Stimulated activated CD4-positive, alpha-beta T cell treated with anti-CD3 and anti-CD28 coated beads, TNF-alpha, amount 100 ng/mL, for 4 hours (primary cell): ENCODE measurements around the gene RSPRY1.

Experiments
- DNase-seq, 3 experiments: peaks; one replicate each; pipeline ENCODE4 v3.0.0-alpha.2; 2020; ENCODE audit warnings: low read depth in 3 of 3

RSPRY1 gene

DNA sequence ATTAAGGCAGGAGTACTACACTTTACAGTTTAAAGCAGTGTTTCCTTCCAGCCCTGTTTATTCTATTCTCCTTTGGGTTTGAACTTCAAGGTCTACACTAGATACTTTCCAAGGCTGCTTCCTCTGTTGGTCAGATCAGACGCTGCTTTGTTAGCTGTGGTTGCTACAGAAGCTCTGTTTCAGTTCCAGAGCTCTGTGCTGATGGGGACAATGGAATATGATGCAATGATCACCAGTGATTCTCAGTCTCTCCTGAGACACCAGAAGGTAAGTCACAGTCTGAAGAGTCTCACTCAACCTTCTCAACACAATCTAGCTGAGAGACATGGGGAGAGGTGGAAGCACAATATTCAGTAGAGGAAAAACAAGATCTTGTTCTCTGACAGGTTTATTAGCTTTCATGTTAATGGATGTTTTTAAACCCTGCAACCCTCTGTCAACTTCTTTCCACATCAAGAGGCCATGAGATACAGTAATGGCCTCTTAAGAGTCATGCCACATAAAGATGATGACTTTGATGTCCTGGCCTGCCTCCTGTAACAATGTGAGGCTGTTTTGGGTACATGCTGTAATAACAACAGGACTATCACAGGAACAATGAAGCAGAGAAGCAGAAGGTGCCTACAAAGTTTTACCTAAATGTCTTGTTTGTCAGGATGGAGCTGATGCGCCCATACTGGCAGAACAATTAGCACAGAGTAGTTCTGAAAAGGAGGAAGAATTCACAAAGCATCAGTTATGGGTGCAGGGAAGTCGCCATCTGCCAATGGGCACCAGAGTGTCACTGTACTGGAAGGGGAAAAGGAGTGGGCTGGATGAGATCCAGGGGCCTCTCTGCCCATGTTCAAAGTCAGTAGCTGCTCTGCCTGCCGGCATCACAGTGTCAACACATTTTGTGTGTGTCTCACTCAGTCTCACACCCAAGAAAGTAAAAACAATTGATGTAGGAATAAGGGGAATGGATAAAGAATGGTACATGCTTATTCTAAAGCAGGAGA, 33.7 kb upstream of the RSPRY1 start:
- DNase-seq: no peak

DNA sequence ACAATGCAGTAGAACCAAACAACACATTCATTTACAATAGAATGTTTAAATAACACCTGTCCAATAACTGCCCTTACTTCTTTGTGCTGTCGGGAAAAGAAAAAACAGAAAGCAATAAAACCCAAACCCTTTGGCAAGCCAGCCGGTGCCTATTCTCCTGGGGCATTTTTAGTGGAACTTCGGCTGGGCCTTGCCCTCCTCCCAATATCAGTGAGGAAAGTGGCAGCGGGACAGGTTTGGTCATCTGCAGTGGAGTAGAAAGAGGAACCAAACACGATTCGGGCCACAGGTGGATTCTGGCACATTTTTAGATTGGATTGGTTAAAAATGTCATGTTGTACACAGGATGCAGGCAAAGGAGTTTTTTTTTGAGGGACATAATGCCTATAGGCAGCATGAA, 32.3 kb upstream of the RSPRY1 start:
- no peak for DNase-seq

DNA sequence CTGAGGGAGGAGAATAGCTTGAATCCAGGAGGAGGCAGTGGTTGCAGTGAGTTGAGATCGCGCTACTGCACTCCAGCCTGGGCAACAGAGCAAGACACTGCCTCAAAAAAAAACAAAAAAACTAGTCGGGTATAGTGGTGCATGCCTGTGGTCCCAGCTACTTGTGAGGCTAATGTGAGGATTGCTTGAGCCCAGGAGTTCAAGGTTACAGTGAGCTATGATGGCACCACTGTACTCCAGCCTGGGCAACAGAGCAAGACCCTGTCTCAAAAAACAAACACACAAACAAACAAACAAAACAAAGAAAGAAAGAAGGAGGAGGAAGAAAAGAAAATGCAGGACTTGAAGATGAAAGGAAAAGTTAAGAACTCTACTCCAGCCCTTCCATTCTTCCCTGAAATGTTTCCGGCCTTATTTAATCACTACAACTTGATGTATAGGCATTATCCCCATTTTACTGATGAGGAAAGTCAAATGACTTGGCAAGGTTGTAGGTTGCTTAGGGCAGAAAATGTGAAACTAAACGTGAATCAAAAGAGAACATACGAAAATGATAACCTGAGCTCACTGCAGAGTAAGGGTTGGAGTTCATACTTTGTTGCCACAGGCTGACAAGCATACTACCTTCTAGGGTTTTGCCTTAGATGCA, 30.3 kb upstream of the RSPRY1 start:
- DNase-seq: no peak

DNA sequence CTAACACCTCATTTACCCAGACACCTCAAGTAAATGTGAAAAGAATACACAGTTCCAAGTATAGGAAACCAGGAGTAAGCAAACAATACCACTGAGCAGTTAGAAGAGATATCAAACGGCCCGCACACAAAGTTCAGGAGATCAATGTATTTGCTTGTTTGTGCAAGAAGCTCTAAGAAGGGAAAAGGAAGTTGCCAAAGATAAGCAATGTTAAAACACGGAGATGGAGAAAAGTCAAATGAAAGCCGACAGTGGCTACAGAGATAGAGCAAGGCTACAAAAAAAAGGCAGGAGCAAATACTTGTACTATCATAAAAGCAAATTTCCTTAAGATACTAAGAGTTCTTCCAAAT, 29.8 kb upstream of the RSPRY1 start:
- DNase-seq: no peak

DNA sequence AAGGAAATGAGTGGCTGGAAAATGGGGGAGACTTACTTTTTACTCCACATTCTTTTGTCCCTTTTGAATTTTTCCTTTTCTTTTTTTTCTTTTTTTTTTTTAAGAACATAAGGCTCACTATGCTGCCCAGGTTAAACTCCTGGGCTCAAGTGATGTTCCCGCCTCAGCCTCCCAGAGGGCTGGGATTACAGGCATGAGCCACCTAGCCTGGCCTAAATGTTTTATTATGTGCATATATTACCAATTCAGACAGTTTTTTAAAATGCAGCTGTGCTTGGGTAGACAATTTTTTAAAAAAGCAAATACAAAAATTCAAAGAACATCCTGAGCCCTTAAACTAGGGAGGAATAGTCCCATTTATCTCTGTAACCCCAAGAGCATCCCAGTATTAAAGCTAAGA, 28.6 kb upstream of the RSPRY1 start:
- DNase-seq: no peak

DNA sequence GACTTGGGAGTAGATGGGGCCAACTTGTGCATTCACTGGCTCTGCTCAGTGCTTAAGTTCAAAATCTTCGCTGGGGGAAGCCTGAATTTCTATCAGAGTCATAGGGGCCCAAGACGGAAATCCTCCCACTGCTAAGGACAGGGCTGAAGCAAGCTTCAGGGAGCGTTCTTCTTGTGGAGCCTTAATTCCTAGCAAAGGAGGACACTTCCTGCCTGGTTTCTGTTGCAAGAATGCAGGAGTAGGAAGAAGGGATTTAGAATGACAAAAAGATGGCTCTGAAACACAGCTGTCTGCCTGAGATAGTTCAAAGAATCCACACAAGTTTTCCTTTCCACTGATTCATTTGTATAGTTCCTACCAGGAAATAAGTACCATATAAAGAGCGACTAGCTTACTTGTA, 26.7 kb upstream of the RSPRY1 start:
- no peak for DNase-seq

DNA sequence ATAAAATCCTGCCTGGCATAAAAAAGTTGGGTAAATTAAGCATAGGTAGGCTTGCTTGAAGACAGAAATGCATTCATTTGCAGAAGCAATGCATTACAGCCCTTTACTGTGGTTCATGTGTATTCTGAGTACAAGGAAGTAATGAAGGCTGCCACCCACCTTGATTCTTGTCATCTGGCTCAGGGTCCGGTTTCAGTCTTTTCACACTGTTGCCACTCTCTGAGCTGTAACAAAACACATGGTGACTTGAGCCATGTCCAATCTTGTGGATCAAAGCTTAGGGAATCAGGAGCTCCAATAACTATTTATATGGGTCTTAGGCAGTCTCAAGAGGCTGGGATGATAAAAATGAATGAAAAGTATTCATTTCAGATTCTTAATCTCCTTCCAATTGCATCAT, 22.3 kb upstream of the RSPRY1 start:
- DNase-seq: no peak

DNA sequence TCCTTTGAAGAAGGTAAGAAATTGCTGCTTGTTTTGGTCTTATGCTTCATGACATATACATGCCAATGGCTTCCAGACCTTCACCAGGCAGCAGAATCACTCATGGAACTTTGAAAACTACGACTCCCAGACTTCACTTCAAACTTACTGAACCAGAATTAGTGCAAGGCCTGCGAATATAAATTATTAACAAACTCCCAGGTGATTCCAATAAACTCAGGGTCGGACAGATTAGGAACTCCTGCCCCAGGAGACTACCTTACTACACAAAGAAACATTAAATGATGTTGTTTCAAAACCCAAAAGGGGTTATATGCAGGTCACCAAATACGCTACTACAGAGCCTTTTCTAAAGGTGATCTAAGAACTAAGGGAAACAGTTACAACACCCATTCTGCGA, 20.6 kb upstream of the RSPRY1 start:
- DNase-seq: no peak

DNA sequence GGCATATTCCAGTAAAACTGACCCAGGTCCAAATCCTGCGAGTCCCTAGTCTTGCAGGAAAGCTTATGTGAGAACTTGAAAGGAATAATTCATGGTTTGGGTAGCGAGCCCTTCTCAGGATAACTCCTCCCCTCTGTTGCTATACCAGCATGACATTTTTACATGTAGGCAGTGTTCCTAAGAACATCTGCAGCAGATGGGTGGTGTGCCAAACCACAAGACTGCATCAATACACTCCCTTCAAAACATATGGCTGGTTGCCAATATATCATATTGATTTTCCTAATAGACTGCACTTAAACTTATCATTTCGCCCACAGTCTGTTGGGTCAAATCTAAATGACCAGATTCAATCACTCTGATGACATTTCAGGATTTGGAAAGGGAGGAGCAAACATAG, 20.2 kb upstream of the RSPRY1 start:
- DNase-seq: no peak

DNA sequence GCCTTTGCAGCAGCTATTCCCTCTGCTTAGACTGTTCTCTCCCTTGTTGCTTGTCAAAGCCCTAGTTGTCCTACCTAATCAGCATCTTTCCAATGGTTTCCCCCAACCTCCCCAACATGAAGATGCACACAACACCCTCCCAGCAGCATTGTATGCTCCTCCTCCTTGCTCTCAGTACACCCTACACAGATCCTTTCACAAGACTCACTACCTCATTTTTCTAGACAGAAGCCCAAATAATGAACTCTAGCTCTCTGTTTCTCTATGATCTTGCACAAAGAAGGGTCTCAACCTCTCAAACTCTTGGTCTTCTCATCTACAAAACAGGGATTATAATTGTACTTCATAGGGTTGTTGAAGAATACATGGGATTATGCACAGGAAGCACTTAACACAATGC, 19.7 kb upstream of the RSPRY1 start:
- no peak for DNase-seq

DNA sequence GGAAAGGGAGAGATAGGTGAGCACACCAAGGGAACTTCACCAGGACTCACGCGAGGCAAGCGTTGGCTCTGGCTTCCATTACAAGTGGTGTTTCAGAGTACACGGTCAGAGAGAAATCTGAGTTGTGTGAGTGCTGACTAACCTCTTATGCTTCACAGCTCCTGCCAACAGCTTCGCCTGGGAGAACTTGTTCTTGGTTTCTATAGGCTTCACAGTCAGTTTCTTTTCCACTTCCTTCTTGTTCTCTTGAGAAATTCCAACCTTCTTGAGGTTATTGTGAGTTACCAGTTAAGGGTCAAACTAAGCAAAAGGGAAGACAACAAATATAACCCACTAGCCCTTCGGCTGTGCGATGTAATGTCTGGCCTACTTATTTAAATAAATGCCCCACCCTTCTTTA, 19.2 kb upstream of the RSPRY1 start:
- no peak for DNase-seq

DNA sequence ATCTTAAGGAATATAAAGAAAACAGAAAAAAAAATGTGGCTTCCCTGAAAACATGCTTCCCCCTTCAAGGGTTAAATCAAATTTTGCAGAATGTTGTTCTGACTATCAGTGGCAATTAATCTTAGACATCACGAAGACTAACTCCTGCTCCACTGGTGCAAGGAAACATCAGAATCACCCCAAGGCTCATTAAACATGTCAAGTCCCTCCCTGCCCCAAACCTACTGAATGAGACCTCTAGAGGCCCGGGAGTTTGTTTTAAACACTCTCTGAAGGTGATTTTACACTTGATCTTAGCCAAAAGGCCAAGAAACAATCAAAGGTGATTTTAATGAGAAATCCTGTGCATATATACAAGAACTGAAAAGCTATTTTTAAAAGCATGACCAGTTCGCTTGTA, 18.6 kb upstream of the RSPRY1 start:
- DNase-seq: no peak

DNA sequence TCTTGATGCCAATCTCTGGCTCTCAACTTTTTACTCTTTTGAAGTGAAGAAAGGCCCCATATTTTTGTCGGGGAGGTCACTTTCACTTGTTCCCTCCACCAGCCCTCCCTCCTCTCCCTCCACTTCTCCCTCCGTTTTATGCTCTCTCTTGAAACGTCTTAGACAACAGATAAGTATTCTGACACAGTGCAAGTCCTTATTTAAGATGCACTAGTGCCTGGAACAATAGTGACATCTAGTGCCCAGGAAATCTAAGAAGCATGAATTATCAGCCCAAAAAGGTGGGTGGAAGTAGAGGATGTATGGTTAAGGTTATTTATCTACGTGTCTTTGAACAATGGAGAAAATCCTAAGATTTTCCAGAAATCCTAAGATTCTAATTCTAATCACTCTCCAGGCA, 18.2 kb upstream of the RSPRY1 start:
- no peak for DNase-seq

DNA sequence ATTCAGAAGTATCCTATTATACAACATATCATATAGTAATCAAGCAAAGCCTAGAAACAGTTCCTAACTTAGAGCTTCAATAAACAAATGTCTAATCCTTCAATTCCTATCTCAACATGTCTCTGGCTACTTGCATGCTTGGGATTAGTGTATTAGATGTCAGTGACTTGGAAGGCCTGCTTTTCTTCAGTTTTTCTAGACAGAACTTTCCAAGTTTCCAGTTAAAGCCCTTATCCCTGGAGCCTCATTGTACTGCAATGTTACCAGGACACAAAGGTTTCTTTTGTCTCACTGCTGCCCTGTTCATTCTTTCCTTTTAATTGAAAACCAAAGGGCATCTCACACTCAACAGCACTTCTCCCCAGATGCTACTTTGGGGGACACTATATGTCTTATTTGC, 16.8 kb upstream of the RSPRY1 start:
- DNase-seq: no peak

DNA sequence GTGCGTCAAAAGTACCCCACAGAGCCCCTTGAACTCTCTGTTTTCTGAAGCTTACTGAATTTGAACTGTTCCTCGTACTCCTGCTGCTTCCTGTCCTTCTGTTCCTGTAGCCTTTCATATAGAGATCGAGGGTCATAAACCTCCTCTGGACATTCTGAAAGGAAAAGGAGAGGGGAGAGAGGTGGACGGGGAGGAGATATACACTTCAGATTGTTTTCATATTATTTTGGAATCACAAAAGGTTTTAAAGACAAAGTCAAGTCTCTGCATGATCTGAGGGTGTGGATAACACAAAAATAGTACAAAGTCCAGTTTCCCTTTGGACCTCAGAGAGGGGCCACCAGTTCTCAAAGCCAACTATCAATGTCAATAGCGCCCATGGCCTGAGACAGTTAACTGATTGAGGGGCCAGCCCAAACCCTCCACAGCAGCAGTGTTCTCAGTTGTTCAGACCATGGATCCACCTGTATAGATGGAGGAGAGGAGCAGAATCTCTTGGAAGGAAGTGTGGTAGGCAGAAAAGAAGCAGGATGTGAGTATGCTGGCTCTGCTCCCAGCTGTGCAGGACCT, 13.3 kb upstream of the RSPRY1 start:
- DNase-seq: no peak

DNA sequence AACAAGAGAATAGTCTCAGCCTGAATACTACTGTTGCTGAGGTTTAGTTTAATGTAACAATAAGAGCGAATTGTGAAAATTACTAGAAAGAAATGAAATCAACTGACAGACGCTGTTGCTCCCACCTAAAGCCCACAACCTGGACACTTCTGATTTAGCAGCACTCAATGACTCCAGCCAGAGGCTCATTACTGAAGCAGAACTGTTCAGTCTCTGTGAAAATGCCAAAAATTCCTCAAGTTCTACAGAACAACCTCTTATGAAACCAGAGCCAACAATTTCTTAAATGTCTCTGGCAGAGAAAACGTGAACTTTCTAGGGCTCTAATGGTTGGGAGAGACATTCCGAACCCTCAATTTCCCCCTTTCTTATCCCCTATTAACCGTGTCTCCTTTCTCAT, 10.2 kb upstream of the RSPRY1 start:
- DNase-seq: no peak

DNA sequence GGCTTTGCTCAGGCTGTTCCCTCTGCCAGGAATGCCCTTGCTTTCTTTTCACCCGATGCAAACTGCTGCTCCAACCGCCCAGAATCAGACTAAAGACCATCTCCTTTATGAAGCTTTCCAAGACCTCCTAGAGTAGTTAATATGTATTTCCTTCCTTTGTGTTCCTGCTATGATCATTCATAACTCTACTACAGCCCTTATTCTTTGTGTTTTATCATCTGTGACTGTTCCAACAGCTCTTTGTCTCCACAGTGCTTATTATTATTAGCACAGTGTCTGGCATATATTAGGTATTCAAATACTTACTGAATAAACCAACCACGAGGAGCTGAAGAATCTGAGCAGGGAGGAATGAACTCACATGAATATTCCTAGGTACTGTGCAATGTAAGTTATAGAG, 7.9 kb upstream of the RSPRY1 start:
- DNase-seq: no peak

DNA sequence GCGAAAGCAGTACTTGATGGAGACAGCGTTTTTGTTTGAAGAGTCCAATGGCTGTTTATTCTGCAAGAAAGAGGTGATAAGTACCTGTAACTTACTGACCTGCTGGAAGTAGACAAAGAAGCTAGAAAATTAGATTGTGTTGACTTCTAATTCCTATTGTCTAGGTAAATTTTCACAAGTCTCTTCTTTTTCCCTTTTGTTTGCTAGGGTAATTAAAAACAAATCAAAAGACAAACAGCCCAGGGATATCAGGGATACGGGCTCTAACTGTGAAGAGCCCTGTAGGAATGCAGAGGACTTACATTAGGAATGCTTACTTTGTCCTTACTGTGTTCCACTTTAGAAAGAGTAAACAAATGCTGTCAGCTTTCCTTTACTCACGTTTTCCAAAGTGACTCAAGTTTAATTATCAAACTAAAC, 7.3 kb upstream of the RSPRY1 start:
- no peak for DNase-seq

DNA sequence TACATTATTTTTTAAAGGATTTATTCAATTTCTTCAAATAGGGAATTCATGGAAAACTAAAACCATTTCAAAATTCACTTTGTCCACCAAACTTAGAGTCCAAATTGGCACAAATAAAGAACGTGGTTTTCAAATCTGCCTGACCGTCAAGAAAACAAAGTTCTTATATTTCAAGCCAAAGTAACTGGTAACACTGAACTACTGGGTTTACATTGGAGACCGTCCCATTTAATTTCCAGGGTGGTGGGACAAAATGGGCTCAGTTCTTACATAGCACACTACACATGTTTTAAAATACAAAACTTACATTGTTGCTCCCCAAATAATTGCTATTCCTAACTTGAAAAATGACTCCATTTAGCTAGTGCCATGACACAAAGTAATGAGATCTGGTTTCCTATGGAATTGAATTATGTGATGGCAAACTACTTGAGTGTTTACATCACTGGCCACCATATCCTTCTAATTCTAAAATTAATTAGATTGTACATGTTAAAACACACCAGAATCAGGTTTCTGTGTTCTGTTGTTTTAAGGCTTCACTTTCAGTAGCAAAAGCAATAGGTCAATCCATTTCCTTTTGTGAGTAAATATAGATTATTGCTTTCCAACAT, 6.8 kb upstream of the RSPRY1 start:
- DNase-seq: no peak

DNA sequence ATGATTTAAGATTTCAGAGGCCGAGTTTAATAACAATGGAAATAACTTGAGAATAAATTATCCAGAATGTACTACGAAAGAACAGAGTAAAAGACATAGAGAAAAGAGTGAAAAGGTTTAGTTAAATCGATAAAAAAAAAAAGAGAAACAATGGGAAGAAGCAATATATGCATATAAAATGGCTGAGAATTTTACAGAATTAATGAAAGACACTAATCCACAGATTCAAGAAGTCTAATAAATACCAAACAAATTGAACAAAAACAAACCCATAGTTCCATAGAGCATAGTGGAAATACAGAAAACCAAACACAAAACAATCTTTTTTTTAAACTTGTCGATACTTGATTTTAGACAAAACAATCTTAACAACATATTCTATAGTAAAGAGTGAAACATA, 2.0 kb upstream of the RSPRY1 start:
- no peak for DNase-seq

DNA sequence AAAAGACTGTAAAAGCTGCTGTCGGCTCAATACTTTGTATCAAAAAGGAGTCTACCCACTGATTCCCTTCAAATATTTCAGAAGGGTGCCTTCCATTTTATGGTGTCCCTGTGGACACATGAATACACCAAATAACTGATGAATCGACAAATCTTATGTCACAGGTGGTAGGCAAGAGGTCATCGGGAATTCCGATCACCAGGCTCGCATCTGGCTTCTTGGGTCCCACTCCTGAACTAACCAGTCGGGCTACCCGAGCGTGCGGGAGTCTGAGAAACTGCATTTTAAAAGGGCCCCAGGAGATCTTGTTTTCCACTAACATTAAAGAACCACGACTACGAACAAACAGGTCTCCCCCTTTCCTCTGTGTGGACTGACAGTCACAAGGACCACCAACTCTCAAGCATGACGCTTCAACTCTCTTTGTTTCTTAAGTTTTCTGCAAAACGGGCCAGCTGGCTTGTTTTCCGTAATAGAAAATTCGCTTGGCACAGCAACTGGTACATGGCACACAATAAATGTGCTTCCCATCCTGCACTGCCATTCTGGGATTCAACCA, 1.2 kb upstream of the RSPRY1 start:
- DNase-seq: no peak

DNA sequence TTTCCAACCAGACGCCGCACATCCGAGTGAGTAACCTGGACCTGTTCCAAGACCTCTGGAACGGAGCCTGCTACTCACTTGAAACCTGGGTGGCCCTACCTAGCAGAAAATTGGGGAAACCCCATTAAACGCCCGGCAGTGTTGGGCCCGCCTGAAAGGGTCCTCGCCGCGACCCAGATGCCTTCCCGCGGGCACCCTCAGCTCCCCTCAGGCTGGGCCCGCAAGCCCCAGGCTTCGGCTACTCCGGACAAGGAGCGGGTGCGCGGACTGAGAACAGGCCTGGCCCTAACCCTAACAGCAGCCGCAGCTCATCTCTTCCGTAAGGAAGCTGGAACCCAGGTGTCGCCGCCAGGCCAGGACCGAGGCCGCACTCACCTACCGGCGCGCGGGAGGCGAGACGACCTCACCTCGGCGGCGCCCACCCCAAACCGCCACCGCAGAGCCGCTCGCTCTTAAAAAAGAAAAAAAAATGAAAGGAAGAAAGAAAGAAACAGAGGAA, 634 bp upstream of the RSPRY1 start:
- DNase-seq: peak in 1 of 3 experiments; percentile 19
